CD4-positive, alpha-beta T cell (primary cell): ENCODE data around the gene MACROD2. TPM values are rescaled to one million over a fixed set of nuclear protein-coding genes. Genes with fewer than 3 reads are reported as not detected.

Experiments used
- ATAC-seq: fragments of 200-7000 bp; cut with Tn5 transposase; one replicate; pipeline ENCODE4 v1.10.0; 2022; ENCODE audit warnings: mild to moderate bottlenecking; ENCODE audit not compliant: poor library complexity
- CTCF ChIA-PET: fragments of 350-600 bp; sonication (Branson Sonifier 250); formaldehyde crosslinking; loops from one replicate; lab custom pipeline; 2021; ENCODE audit warnings: antibody characterized with exemption, inconsistent platforms; lab: Charles Lee
- POLR2A ChIA-PET: fragments of 350-600 bp; sonication (Branson Sonifier 250); formaldehyde crosslinking; loops from one replicate; lab custom pipeline; 2021; ENCODE audit warnings: antibody characterized with exemption, inconsistent platforms; lab: Charles Lee
- DNase-seq, 14 experiments: peaks; one replicate each; pipeline ENCODE4 v3.0.0-alpha.2; 2013 to 2020; ENCODE audit warnings: mixed read lengths in 2 of 14
- H3K27ac ChIP-seq, 2 donors: one replicate each; pipeline versions ENCODE4 v1.5.1 to v1.7.0; 2013; ENCODE audit warnings: low read length in 2 of 2, low read depth in 1 of 2, mild to moderate bottlenecking in 1 of 2
- H3K27me3 ChIP-seq, 2 experiments: 1 replicate in 1 of 2; 2 replicates in 1 of 2; pipeline versions ENCODE4 v1.6.1 to v1.7.0; 2013; ENCODE audit warnings: low read length in 2 of 2, control low read depth in 1 of 2, mild to moderate bottlenecking in 1 of 2, moderate library complexity in 1 of 2; ENCODE audit not compliant: insufficient read depth in 2 of 2, control insufficient read depth in 1 of 2
- H3K36me3 ChIP-seq: one replicate; pipeline ENCODE4 v1.6.1; 2013; ENCODE audit warnings: low read length, control low read depth; ENCODE audit not compliant: insufficient read depth
- H3K4me1 ChIP-seq: one replicate; pipeline ENCODE4 v1.6.1; 2013; ENCODE audit warnings: low read length, control low read depth; ENCODE audit not compliant: insufficient read depth
- H3K4me3 ChIP-seq: one replicate; pipeline ENCODE4 v1.5.1; 2013; ENCODE audit warnings: mild to moderate bottlenecking, low read length, moderate library complexity
- H3K9me3 ChIP-seq, 2 experiments: 1 replicate in 1 of 2; 2 replicates in 1 of 2; pipeline versions ENCODE4 v1.6.1 to v1.7.0; 2013; ENCODE audit warnings: low read length in 2 of 2, mild to moderate bottlenecking in 2 of 2, control low read depth in 1 of 2, moderate library complexity in 1 of 2; ENCODE audit not compliant: control insufficient read depth in 1 of 2, insufficient read depth in 1 of 2
- H3K27ac Mint-ChIP-seq: one replicate; pipeline ENCODE4 v1.8.0; 2020; ENCODE audit warnings: mixed read lengths
- H3K27me3 Mint-ChIP-seq: one replicate; pipeline ENCODE4 v1.8.0; 2021; ENCODE audit warnings: mixed read lengths
- H3K36me3 Mint-ChIP-seq: one replicate; pipeline ENCODE4 v1.8.0; 2021; ENCODE audit warnings: low read depth, mixed read lengths
- H3K4me1 Mint-ChIP-seq: one replicate; pipeline ENCODE4 v1.8.0; 2021; ENCODE audit warnings: low read depth, mixed read lengths
- H3K4me3 Mint-ChIP-seq: one replicate; pipeline ENCODE4 v1.8.0; 2020; ENCODE audit warnings: mild to moderate bottlenecking, mixed read lengths
- H3K9me3 Mint-ChIP-seq: one replicate; pipeline ENCODE4 v1.8.0; 2020; ENCODE audit warnings: mixed read lengths
- CTCF ChIP-seq: fragments of 200-600 bp; IDR thresholded peaks from one replicate; pipeline ENCODE4 v1.8.0; 2022; ENCODE audit warnings: antibody characterized with exemption, mild to moderate bottlenecking
- intact Hi-C, 2 experiments: fragments of 100-400 bp; cut with DNase I in 1 of 2; cut with micrococcal nuclease in 1 of 2; formaldehyde crosslinking; loops; one replicate each; pipeline versions ENCODE4 v1.15.1 to v1.9.0; 2023 to 2025; cut with DNase I, micrococcal nuclease
- total RNA-seq, 174 experiments: library from RNA in 2 of 174; stranded (reverse) in 2 of 174; gene quantifications; one replicate each; pipeline ENCODE4 v1.2.3 and lab custom pipeline; 2021 to 2026

The MACROD2 gene
- total RNA-seq, 2 experiments from 2014 or later: not detected

DNA sequence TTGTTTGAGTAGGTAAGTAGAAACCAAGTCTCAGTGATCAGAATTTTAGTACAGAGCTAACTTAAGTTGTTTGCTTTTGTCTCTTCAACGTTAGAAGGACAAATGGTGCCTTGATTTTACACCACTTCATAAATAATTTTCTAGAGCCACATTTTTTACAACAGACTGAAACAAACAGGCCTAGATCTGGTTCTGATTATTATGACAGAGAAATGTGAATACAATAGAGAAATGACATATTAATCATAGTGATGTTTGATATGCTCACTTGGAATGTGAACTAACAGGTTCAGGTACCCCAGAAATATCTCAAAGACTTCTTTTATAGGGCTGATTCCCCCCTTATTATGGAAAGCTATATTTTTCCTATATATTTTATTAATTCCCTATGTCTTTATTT is 1817.4 kb downstream of the MACROD2 start:
- Histone ChIP-seq H3K9me3 (peaks cover 0 to 3% of the 10 kb centered on the region in 2 experiments), H3K27ac (no peak overlapping the region), H3K4me3 (no peak overlapping the region), H3K36me3 (no peaks in the 10 kb centered on the region), H3K27me3 (no peaks in the 10 kb centered on the region), H3K4me1 (no peaks in the 10 kb centered on the region)
- no peaks in the 10 kb centered on the region for H3K4me1 Mint-ChIP-seq
- H3K4me3 Mint-ChIP-seq: no peak overlapping the region
- ATAC-seq (no peak), DNase-seq (no peak)
- H3K27me3 Mint-ChIP-seq: no peaks in the 10 kb centered on the region
- no peak for TF ChIP-seq CTCF
- ChIA-PET POLR2A (no interaction called here), CTCF (no interaction called here)
- no peaks in the 10 kb centered on the region for H3K36me3 Mint-ChIP-seq
- H3K27ac Mint-ChIP-seq: no peak overlapping the region
- intact Hi-C loops: no loop called here
- peaks cover 5% of the 10 kb centered on the region for H3K9me3 Mint-ChIP-seq

GRCh38 chr20:15814360-15814759 is 1819.0 kb downstream of the MACROD2 start:
- Histone ChIP-seq H3K36me3 (no peaks in the 10 kb centered on the region), H3K9me3 (no peaks in the 10 kb centered on the region), H3K27ac (no peak overlapping the region), H3K27me3 (no peaks in the 10 kb centered on the region), H3K4me3 (no peak overlapping the region), H3K4me1 (no peaks in the 10 kb centered on the region)
- no peak for TF ChIP-seq CTCF
- ChIA-PET POLR2A (no interaction called here), CTCF (no interaction called here)
- DNase-seq (no peak), ATAC-seq (no peak)
- intact Hi-C loops: no loop called here
- Mint-ChIP-seq H3K4me3 (no peak overlapping the region), H3K9me3 (peaks cover 5% of the 10 kb centered on the region), H3K27me3 (no peaks in the 10 kb centered on the region), H3K27ac (no peak overlapping the region), H3K4me1 (no peaks in the 10 kb centered on the region), H3K36me3 (no peaks in the 10 kb centered on the region)

GRCh38 chr20:15814911-15815310 is 1819.6 kb downstream of the MACROD2 start:
- no peaks in the 10 kb centered on the region for H3K4me1 Mint-ChIP-seq
- Histone ChIP-seq H3K27me3 (no peaks in the 10 kb centered on the region), H3K36me3 (no peaks in the 10 kb centered on the region), H3K4me1 (no peaks in the 10 kb centered on the region), H3K4me3 (no peak overlapping the region), H3K9me3 (no peaks in the 10 kb centered on the region), H3K27ac (no peak overlapping the region)
- intact Hi-C loops: no loop called here
- ATAC-seq (no peak), DNase-seq (no peak)
- no peak overlapping the region for H3K27ac Mint-ChIP-seq
- peaks cover 5% of the 10 kb centered on the region for H3K9me3 Mint-ChIP-seq
- ChIA-PET CTCF (no interaction called here), POLR2A (no interaction called here)
- no peak overlapping the region for H3K4me3 Mint-ChIP-seq
- TF ChIP-seq CTCF: no peak
- H3K27me3 Mint-ChIP-seq: no peaks in the 10 kb centered on the region
- H3K36me3 Mint-ChIP-seq: no peaks in the 10 kb centered on the region
